ENCODE data around the gene GRIPAP1. TPM values are rescaled to one million over a fixed set of nuclear protein-coding genes. Genes with fewer than 3 reads are reported as not detected.

Gene GRIPAP1
- total RNA-seq, 1 donor from 2014 or later = 54.2 TPM

GRCh38 chrX:49041744-49042580, 39.9 kb upstream of the GRIPAP1 start:
- no peak for DNase-seq
- intact Hi-C loops (cut with DNase I) = no loop called here
- Histone ChIP-seq H3K36me3 (peaks cover 25% of the 10 kb centered on the region), H3K27me3 (ENCODE audit: low read depth) (no peaks in the 10 kb centered on the region), H3K4me1 (peaks cover 24% of the 10 kb centered on the region), H3K9me3 (no peaks in the 10 kb centered on the region), H3K27ac (peak overlapping the region; percentile 96), H3K4me3 (peak overlapping the region; percentile 72)
- no peak for ATAC-seq
- TF ChIP-seq, protein P1, sequence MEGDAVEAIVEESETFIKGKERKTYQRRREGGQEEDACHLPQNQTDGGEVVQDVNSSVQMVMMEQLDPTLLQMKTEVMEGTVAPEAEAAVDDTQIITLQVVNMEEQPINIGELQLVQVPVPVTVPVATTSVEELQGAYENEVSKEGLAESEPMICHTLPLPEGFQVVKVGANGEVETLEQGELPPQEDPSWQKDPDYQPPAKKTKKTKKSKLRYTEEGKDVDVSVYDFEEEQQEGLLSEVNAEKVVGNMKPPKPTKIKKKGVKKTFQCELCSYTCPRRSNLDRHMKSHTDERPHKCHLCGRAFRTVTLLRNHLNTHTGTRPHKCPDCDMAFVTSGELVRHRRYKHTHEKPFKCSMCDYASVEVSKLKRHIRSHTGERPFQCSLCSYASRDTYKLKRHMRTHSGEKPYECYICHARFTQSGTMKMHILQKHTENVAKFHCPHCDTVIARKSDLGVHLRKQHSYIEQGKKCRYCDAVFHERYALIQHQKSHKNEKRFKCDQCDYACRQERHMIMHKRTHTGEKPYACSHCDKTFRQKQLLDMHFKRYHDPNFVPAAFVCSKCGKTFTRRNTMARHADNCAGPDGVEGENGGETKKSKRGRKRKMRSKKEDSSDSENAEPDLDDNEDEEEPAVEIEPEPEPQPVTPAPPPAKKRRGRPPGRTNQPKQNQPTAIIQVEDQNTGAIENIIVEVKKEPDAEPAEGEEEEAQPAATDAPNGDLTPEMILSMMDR (IDR thresholded peaks at IDR 0.05) = no peak

DNA sequence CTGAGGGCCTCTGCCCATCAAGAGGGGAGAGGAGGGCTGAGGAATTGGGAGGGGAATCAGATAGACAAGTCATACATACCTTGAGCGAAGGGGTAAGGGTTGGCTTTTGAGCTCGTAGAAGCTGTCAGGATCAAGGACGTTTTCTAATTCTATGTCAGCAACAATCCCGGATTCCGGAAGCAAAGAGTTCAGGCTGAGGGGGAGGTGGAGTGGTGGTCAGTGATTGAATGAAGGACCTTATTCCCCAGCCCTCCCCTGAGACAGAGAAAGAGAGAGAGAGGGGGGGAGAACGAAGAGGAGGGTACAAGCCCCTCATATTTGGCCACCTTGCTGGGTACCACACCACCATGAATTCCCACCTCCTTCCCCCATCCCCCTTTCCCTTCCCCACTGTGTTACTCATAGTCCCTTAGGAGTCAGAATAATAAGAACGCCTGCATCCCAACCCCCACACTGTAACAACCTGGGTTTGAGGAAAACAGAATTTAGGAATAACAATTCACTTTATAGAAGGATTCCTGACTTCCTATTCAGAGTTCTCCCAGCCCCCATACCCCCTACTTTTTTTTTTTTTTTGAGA, 38.4 kb upstream of the GRIPAP1 start:
- H3K36me3 ChIP-seq = peaks cover 38% of the 10 kb centered on the region
- peak overlapping the region; percentile 72 for H3K4me3 ChIP-seq
- H3K4me1 ChIP-seq = peaks cover 24% of the 10 kb centered on the region
- H3K27ac ChIP-seq = peak overlapping the region; percentile 65
- DNase-seq (no peak), ATAC-seq (no peak)
- no peaks in the 10 kb centered on the region for H3K27me3 ChIP-seq (ENCODE audit: low read depth)
- intact Hi-C loops (cut with DNase I) = no loop called here
- TF ChIP-seq, protein P1 (IDR thresholded peaks at IDR 0.05) = no peak
- H3K9me3 ChIP-seq = no peaks in the 10 kb centered on the region

DNA sequence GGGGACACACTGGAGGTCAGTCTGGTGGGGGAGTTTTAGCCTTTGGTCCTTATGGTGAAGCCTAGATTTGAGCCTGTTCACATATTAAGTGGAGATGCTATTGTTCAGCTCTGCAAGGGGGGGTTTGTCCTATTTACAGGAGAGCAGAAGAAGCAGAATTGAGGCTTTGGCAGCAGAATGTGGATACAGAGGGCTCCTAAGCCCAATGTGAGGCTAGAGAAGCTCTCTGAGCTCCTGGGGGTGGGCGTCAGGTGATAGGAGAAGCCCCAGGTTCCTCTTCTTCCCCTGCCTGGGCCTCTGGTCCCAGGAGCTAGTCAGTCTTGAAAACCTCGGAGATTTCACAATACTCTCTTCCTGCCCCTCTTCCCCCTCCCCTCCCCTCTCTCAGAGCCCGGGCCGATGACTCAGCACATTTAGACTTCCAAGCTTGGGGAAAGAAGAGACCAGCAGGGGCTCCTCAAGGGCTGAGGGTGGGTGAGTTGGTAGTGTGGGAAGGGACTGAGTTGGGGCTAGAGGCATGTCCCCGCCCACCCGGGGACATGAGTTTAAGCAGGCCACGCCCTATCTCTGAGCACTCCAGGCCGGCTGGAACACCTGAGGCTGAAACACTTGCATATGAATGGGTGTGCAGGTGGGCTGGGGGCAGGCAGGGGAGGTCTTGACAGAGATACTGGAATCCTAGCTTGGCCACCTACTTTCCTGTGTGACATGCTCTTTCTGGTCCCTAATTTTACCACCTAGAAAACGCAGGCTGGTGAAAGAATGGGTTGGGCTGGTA, 37.7 kb upstream of the GRIPAP1 start:
- peaks cover 24% of the 10 kb centered on the region for H3K4me1 ChIP-seq
- peak overlapping the region; percentile 72 for H3K4me3 ChIP-seq
- H3K27me3 ChIP-seq (ENCODE audit: low read depth) = no peaks in the 10 kb centered on the region
- DNase-seq (peak; percentile 78), ATAC-seq (peak; percentile 29 to 46)
- TF ChIP-seq, protein P1 (IDR thresholded peaks at IDR 0.05) = no peak
- H3K9me3 ChIP-seq = no peaks in the 10 kb centered on the region
- peak overlapping the region; percentile 65 for H3K27ac ChIP-seq
- intact Hi-C loops (cut with DNase I) = no loop called here
- H3K36me3 ChIP-seq = peaks cover 39% of the 10 kb centered on the region

- H3K27me3 ChIP-seq (ENCODE audit: low read depth) = no peaks in the 10 kb centered on the region
- ATAC-seq (no peak), DNase-seq (no peak)
- no peaks in the 10 kb centered on the region for H3K9me3 ChIP-seq
- H3K4me1 ChIP-seq = peaks cover 24% of the 10 kb centered on the region
- TF ChIP-seq, protein P1 (IDR thresholded peaks at IDR 0.05) = no peak
- H3K36me3 ChIP-seq = peaks cover 56% of the 10 kb centered on the region
- intact Hi-C loops (cut with DNase I) = no loop called here
- H3K4me3 ChIP-seq = no peak overlapping the region
- no peak overlapping the region for H3K27ac ChIP-seq
Measured at GRCh38 chrX:49037883-49038475, 35.9 kb upstream of the GRIPAP1 start.

DNA sequence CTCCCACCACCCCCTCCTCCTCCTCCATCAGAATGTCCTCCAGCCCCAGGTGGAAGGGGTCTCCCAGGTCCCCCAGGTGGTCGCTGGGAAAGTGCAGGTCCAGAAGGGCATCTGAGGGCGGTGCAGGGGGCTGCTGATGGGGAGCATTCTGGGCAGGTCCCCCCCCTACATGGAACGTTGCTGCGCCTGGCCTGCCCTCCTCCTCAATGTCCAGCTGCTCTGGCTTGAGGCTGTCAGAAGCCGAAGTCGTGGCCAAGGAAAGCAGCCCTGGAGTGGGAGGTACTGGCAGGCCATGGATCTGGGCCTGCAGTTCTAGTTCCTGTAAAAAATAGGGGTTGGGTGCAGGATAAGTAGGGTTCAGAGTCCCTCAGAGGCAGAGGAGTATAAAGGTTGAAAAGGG, 28.2 kb upstream of the GRIPAP1 start:
- no peak overlapping the region for H3K4me3 ChIP-seq
- no peaks in the 10 kb centered on the region for H3K9me3 ChIP-seq
- peaks cover 50% of the 10 kb centered on the region for H3K36me3 ChIP-seq
- H3K27ac ChIP-seq = no peak overlapping the region
- H3K27me3 ChIP-seq (ENCODE audit: low read depth) = no peaks in the 10 kb centered on the region
- H3K4me1 ChIP-seq = no peaks in the 10 kb centered on the region
- intact Hi-C loops (cut with DNase I) = no loop called here
- TF ChIP-seq, protein P1 (IDR thresholded peaks at IDR 0.05) = no peak
- ATAC-seq = peak in 1 of 2 donors; percentile 27
- no peak for DNase-seq

Measured in lower lobe of right lung (tissue), 2 donors.